ENCODE data around the gene RNASE1. TPM values are rescaled to one million over a fixed set of nuclear protein-coding genes. Genes with fewer than 3 reads are reported as not detected.

RNASE1 gene
- total RNA-seq: 515 TPM

DNA sequence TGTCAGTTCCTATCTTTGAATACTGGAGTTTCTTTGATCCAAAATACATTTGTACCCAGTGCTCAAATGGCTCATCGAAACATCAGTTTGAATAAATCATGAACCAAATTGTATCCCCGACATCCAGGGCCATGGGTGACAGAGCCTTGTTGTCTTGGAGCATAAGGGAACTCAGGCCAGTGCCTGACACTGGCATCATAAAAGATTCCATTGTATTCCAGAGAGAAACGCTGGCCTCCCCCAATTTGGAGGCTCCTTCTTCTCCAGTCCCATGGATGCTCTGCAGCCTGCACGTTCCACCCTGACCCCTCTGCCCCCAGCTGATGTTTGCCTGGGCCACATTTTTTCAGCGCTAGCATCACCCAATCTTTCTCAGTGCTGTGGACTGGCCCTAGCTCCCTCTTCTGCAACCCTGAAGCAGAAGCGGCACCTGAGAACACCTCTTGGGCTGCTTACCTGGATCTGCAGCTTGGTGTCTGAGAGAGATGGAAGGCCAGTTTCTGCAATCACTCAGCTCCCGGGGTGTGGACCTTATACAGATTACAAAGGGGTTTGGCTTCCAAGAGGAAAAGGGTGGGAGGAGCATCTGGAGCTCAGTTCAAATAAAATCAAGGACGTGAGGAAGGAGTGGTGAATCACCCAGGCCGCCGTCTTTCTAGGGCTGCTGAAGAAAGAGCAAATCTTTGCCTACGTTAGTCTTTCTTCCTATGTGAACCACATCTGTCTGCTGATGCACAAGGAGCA lies at the start of gene RNASE1:
Gene RNASE1 (minus strand): TSS at position 504 of the 744 bp plus-strand sequence. CDS start 776 bp downstream, outside the sequence.
- Histone ChIP-seq H3K27me3 (no peaks in the 10 kb centered on the region), H3K27ac (peak within 1 kb of the TSS; percentile 37 to 40), H3K36me3 (no peaks in the 10 kb centered on the region), H3K4me3 (peak within 1 kb of the TSS; percentile 36 to 47), H3K9me3 (no peaks in the 10 kb centered on the region), H3K4me1 (no peaks in the 10 kb centered on the region)
- TF ChIP-seq, protein P1, sequence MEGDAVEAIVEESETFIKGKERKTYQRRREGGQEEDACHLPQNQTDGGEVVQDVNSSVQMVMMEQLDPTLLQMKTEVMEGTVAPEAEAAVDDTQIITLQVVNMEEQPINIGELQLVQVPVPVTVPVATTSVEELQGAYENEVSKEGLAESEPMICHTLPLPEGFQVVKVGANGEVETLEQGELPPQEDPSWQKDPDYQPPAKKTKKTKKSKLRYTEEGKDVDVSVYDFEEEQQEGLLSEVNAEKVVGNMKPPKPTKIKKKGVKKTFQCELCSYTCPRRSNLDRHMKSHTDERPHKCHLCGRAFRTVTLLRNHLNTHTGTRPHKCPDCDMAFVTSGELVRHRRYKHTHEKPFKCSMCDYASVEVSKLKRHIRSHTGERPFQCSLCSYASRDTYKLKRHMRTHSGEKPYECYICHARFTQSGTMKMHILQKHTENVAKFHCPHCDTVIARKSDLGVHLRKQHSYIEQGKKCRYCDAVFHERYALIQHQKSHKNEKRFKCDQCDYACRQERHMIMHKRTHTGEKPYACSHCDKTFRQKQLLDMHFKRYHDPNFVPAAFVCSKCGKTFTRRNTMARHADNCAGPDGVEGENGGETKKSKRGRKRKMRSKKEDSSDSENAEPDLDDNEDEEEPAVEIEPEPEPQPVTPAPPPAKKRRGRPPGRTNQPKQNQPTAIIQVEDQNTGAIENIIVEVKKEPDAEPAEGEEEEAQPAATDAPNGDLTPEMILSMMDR (IDR thresholded peaks at IDR 0.05): no peak
- intact Hi-C loops (cut with DNase I): no loop called here
- DNase-seq (ENCODE audit: low spot score in 2 of 2): peak; percentile 18 to 69

- TF ChIP-seq, protein P1 (IDR thresholded peaks at IDR 0.05): no peak
- no peak for DNase-seq (ENCODE audit: low spot score in 2 of 2)
- Histone ChIP-seq H3K27ac (no peak overlapping the region), H3K4me3 (no peak overlapping the region), H3K9me3 (no peaks in the 10 kb centered on the region), H3K36me3 (no peaks in the 10 kb centered on the region), H3K4me1 (no peaks in the 10 kb centered on the region), H3K27me3 (no peaks in the 10 kb centered on the region)
- intact Hi-C loops (cut with DNase I): no loop called here
Measured at GRCh38 chr14:20848955-20849570, 46.4 kb upstream of the RNASE1 start.

GRCh38 chr14:20848316-20848954 lies 45.8 kb upstream of the RNASE1 start:
- H3K27ac ChIP-seq: no peak overlapping the region
- no peaks in the 10 kb centered on the region for H3K4me1 ChIP-seq
- no peaks in the 10 kb centered on the region for H3K27me3 ChIP-seq
- H3K4me3 ChIP-seq: no peak overlapping the region
- TF ChIP-seq, protein P1 (IDR thresholded peaks at IDR 0.05): no peak
- H3K36me3 ChIP-seq: no peaks in the 10 kb centered on the region
- intact Hi-C loops (cut with DNase I): no loop called here
- H3K9me3 ChIP-seq: no peaks in the 10 kb centered on the region
- no peak for DNase-seq (ENCODE audit: low spot score in 2 of 2)

- intact Hi-C loops (cut with DNase I): no loop called here
- H3K4me1 ChIP-seq: no peaks in the 10 kb centered on the region
- H3K27me3 ChIP-seq: no peaks in the 10 kb centered on the region
- H3K36me3 ChIP-seq: no peaks in the 10 kb centered on the region
- no peaks in the 10 kb centered on the region for H3K9me3 ChIP-seq
- no peak for DNase-seq (ENCODE audit: low spot score in 2 of 2)
- TF ChIP-seq, protein P1 (IDR thresholded peaks at IDR 0.05): no peak
- H3K4me3 ChIP-seq: no peak overlapping the region
- no peak overlapping the region for H3K27ac ChIP-seq
Measured at GRCh38 chr14:20846560-20846959, 43.9 kb upstream of the RNASE1 start.

- H3K4me3 ChIP-seq: no peak overlapping the region
- no peak overlapping the region for H3K27ac ChIP-seq
- intact Hi-C loops (cut with DNase I): no loop called here
- H3K27me3 ChIP-seq: no peaks in the 10 kb centered on the region
- no peaks in the 10 kb centered on the region for H3K9me3 ChIP-seq
- no peak for DNase-seq (ENCODE audit: low spot score in 2 of 2)
- no peaks in the 10 kb centered on the region for H3K4me1 ChIP-seq
- no peaks in the 10 kb centered on the region for H3K36me3 ChIP-seq
- TF ChIP-seq, protein P1 (IDR thresholded peaks at IDR 0.05): no peak
Measured at GRCh38 chr14:20841096-20841495, 38.5 kb upstream of the RNASE1 start.

Data from ascending aorta (tissue), 2 donors.